Measurements from ENCODE around the gene ENPEP.

The ENPEP gene

DNA sequence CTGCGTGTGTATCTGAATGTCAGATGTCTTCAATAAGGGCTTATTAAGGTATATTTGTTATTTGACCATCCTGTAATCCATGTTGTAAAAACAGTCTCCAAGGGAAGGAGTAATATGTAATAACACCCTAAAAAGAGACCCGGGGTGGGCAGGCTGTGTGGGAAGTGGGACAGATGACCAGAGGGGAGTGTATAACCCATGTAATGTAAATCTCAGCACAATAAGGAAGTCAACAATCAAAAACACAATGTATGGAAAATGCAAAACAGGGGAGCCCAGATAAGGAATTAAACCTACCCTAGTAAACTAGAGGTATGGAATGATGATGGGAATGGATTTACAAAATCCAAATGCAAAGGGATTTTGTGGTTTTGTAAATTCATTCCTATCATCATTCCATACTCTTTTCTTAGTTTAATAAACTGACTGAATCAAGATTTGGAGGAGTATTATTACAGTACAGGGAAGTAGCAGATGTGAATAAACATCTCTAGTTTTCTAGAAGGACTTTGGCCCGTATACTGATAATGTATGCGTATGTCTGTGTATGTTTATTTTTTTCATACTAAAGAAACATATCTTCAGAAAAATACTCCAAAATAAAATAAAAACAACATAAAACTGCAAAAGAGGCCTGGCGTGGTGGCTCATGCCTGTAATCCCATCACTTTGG, 15.7 kb upstream of the ENPEP start:
- no peaks in the 10 kb centered on the region for H3K79me2 ChIP-seq (ENCODE audit: insufficient read depth, low read length)
- no peak overlapping the region for H2AFZ ChIP-seq (ENCODE audit: low read depth, low read length, severe bottlenecking)
- H3K9ac ChIP-seq (ENCODE audit: low read length), result no peak overlapping the region
- no peaks in the 10 kb centered on the region for H3K36me3 ChIP-seq (ENCODE audit: low read length)
- no peaks in the 10 kb centered on the region for H3K9me3 ChIP-seq (ENCODE audit: insufficient read depth, low read length)
- no peak overlapping the region for H3K4me2 ChIP-seq (ENCODE audit: low read depth, low read length, poor library complexity, severe bottlenecking)
- H3K27ac ChIP-seq (ENCODE audit: low read depth, low read length), result no peak overlapping the region
- H3K9me2 ChIP-seq (replicated peaks; ENCODE audit: insufficient read depth, low read length), result no peaks in the 10 kb centered on the region
- H3K4me3 ChIP-seq (ENCODE audit: insufficient read depth, low read length, poor library complexity, severe bottlenecking), result no peak overlapping the region
- H3F3A ChIP-seq (ENCODE audit: insufficient read depth), result no peaks in the 10 kb centered on the region
- TF ChIP-seq, protein P1, sequence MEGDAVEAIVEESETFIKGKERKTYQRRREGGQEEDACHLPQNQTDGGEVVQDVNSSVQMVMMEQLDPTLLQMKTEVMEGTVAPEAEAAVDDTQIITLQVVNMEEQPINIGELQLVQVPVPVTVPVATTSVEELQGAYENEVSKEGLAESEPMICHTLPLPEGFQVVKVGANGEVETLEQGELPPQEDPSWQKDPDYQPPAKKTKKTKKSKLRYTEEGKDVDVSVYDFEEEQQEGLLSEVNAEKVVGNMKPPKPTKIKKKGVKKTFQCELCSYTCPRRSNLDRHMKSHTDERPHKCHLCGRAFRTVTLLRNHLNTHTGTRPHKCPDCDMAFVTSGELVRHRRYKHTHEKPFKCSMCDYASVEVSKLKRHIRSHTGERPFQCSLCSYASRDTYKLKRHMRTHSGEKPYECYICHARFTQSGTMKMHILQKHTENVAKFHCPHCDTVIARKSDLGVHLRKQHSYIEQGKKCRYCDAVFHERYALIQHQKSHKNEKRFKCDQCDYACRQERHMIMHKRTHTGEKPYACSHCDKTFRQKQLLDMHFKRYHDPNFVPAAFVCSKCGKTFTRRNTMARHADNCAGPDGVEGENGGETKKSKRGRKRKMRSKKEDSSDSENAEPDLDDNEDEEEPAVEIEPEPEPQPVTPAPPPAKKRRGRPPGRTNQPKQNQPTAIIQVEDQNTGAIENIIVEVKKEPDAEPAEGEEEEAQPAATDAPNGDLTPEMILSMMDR (IDR thresholded peaks at IDR 0.05; ENCODE audit: insufficient read depth, low read length, poor library complexity, severe bottlenecking), result no peak
- TF ChIP-seq EZH2phosphoT487 (conservative IDR thresholded peaks at IDR 0.05; ENCODE audit: low read length), result no peak
- no peaks in the 10 kb centered on the region for H3K27me3 ChIP-seq (ENCODE audit: low read length)
- H4K20me1 ChIP-seq (ENCODE audit: low read depth, low read length), result no peaks in the 10 kb centered on the region

DNA sequence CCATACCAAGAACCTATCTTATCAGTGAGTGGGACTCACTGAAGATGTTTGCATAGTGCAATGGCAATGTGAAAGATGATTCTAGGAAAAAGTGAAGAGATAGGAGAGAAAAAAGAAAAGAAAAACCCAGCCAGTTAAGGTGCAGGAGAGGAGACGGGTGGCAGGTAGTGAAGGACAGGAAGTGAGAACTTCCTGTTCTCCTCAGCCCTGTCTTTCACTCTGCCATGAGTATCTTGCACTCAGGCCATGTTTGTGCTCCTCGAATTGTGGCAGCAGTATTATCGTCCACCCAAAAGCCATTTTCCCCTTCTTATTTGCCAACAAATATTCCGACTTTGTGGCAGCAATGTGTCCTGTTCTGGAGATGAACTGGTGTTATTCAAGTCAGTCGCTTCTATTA, 8.6 kb upstream of the ENPEP start:
- TF ChIP-seq EZH2phosphoT487 (conservative IDR thresholded peaks at IDR 0.05; ENCODE audit: low read length), result no peak
- TF ChIP-seq, protein P1 (IDR thresholded peaks at IDR 0.05; ENCODE audit: insufficient read depth, low read length, poor library complexity, severe bottlenecking), result no peak
- H3K79me2 ChIP-seq (ENCODE audit: insufficient read depth, low read length), result no peaks in the 10 kb centered on the region
- no peak overlapping the region for H2AFZ ChIP-seq (ENCODE audit: low read depth, low read length, severe bottlenecking)
- no peaks in the 10 kb centered on the region for H3K9me2 ChIP-seq (replicated peaks; ENCODE audit: insufficient read depth, low read length)
- no peaks in the 10 kb centered on the region for H3K36me3 ChIP-seq (ENCODE audit: low read length)
- H3F3A ChIP-seq (ENCODE audit: insufficient read depth), result no peaks in the 10 kb centered on the region
- no peaks in the 10 kb centered on the region for H3K27me3 ChIP-seq (ENCODE audit: low read length)
- H3K27ac ChIP-seq (ENCODE audit: low read depth, low read length), result no peak overlapping the region
- no peaks in the 10 kb centered on the region for H3K9me3 ChIP-seq (ENCODE audit: insufficient read depth, low read length)
- no peak overlapping the region for H3K4me2 ChIP-seq (ENCODE audit: low read depth, low read length, poor library complexity, severe bottlenecking)
- no peak overlapping the region for H3K9ac ChIP-seq (ENCODE audit: low read length)
- no peak overlapping the region for H3K4me3 ChIP-seq (ENCODE audit: insufficient read depth, low read length, poor library complexity, severe bottlenecking)
- no peaks in the 10 kb centered on the region for H4K20me1 ChIP-seq (ENCODE audit: low read depth, low read length)

DNA sequence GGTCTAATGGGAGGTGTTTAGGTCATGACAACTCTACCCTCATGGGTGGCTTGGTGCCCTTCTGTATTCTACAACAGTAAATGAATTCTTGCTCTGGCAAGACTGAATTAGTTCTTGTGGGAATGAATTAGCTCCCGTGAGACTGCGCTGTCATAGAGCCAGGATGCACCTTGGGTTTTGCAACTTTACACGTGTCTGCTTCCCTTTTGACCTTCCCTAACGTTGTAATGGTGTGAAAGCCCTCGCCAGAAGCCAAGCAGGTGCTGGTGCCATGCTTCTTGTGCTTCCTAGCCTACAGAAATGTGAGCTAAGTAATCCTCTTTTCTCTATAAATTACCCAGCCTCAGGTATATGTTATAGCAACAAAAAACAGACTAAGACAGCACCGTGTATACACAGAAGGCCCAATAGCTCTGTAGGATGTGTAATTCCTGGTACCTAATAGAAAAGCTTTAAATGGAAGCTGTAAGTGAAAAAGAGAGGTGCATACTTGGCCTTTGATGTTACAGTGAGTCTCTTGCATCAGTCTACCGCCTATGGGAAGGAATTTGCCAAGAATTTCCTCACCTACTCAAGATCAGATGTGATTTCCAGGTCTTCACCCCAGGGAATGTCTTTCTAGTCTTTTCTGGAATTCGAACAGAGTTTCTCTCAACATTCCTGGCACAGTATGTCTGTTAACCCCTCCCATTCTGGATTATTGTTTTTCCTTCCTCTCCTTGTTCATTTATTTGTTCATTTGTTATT, 3.2 kb upstream of the ENPEP start:
- H3F3A ChIP-seq (ENCODE audit: insufficient read depth), result no peaks in the 10 kb centered on the region
- no peaks in the 10 kb centered on the region for H3K9me3 ChIP-seq (ENCODE audit: insufficient read depth, low read length)
- H3K27ac ChIP-seq (ENCODE audit: low read depth, low read length), result no peak overlapping the region
- no peaks in the 10 kb centered on the region for H3K27me3 ChIP-seq (ENCODE audit: low read length)
- no peaks in the 10 kb centered on the region for H4K20me1 ChIP-seq (ENCODE audit: low read depth, low read length)
- H3K79me2 ChIP-seq (ENCODE audit: insufficient read depth, low read length), result no peaks in the 10 kb centered on the region
- no peaks in the 10 kb centered on the region for H3K9me2 ChIP-seq (replicated peaks; ENCODE audit: insufficient read depth, low read length)
- H3K4me3 ChIP-seq (ENCODE audit: insufficient read depth, low read length, poor library complexity, severe bottlenecking), result no peak overlapping the region
- no peak overlapping the region for H3K9ac ChIP-seq (ENCODE audit: low read length)
- no peaks in the 10 kb centered on the region for H3K36me3 ChIP-seq (ENCODE audit: low read length)
- TF ChIP-seq, protein P1 (IDR thresholded peaks at IDR 0.05; ENCODE audit: insufficient read depth, low read length, poor library complexity, severe bottlenecking), result no peak
- no peak for TF ChIP-seq EZH2phosphoT487 (conservative IDR thresholded peaks at IDR 0.05; ENCODE audit: low read length)
- no peak overlapping the region for H2AFZ ChIP-seq (ENCODE audit: low read depth, low read length, severe bottlenecking)
- no peak overlapping the region for H3K4me2 ChIP-seq (ENCODE audit: low read depth, low read length, poor library complexity, severe bottlenecking)

Data from SU-DHL-6 (cell line).